ENCODE results near the gene USP11.

Gene USP11

DNA sequence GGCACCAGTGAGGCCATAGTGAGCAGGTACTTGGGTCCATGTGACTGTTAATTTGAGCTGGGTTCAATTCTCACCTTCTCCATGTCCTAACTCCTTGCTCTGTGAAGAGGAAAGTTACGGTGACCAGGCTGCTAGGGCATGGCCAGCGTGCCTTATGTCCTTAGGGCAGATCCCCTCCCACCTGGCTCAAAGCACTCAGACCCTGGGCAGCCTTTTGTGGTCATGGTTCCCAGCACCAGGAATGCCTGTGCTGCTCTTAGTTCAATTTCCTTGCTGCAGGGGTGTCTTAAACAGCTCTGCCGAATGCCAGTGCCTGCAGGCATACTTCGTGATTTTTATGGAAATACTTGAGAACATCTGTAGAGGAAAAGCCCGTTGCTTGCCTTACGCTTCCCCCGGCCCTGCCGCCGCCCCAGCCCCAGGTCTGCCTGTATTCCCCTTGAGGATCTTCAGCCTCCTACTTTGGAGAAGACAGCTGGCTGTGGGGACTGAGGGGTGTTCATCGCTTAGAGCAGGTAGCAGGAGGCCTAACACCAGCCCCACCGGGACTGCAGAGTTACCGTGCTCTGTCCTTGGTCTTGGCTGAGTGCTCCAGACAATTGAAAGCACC lies 17.4 kb upstream of the USP11 start:
- Histone ChIP-seq H3K27ac (ENCODE audit: extremely low read depth, low read depth, low read length) (no peak overlapping the region), H3K9me3 (ENCODE audit: control insufficient read depth, insufficient read depth, low read depth, low read length) (no peaks in the 10 kb centered on the region), H3K4me3 (ENCODE audit: low read depth, low read length) (no peak overlapping the region), H3K4me1 (ENCODE audit: control insufficient read depth, insufficient read depth, low read length) (peaks cover 8% of the 10 kb centered on the region; the same call in 1 of the 2 replicates), H3K36me3 (ENCODE audit: control insufficient read depth in 2 of 2, insufficient read depth in 1 of 2, low read length in 2 of 2) (peaks cover 56 to 75% of the 10 kb centered on the region in 2 experiments)
- no peak for TF ChIP-seq ZNF791 (tag by site-specific recombination; IDR thresholded peaks at IDR 0.05)
- TF ChIP-seq, protein P1, sequence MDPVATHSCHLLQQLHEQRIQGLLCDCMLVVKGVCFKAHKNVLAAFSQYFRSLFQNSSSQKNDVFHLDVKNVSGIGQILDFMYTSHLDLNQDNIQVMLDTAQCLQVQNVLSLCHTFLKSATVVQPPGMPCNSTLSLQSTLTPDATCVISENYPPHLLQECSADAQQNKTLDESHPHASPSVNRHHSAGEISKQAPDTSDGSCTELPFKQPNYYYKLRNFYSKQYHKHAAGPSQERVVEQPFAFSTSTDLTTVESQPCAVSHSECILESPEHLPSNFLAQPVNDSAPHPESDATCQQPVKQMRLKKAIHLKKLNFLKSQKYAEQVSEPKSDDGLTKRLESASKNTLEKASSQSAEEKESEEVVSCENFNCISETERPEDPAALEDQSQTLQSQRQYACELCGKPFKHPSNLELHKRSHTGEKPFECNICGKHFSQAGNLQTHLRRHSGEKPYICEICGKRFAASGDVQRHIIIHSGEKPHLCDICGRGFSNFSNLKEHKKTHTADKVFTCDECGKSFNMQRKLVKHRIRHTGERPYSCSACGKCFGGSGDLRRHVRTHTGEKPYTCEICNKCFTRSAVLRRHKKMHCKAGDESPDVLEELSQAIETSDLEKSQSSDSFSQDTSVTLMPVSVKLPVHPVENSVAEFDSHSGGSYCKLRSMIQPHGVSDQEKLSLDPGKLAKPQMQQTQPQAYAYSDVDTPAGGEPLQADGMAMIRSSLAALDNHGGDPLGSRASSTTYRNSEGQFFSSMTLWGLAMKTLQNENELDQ (tag by site-specific recombination; IDR thresholded peaks at IDR 0.05; ENCODE audit: low read depth), result no peak
- TF ChIP-seq KLF16 (tag by site-specific recombination; IDR thresholded peaks at IDR 0.05), result no peak
- POLR2A ChIA-PET, result interaction anchor here (2.3 kb wide), 1 partner anchor 18 kb away, joined by 6 read pairs; the partner anchor contains the start of gene USP11
- CTCF ChIA-PET, result interaction anchor here (0.7 kb wide), 1 partner anchor 97 kb away, joined by 4 read pairs; no protein-coding TSS in a partner anchor

DNA sequence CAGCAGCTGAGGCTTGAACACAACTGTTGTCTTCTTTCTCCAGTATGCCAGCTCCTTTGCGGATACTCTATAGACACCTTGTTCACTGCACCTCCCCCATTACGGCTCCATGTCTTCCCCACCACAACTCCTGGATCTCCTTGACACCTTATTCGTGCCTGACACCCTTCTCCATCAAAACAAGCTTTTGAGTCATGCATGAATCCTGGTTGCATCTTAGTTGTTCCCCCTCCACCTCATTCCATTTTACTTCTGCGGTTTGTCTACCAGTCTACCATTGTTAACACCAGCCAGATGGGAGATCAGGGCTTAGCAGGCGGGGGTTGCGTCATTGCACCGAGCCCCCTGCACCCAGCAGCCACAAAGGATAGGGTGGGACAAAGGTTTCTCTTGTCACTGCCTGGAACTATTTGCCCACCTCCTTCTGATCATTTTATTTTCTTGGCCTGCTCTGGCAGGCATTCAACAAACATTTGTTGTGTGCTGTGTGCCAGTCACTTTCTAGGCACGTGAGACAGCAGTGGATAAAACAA lies 16.4 kb upstream of the USP11 start:
- 0 out of 2 replicates have a peak overlapping the region, but pooled peaks have one; percentile 63 for H3K27ac ChIP-seq (ENCODE audit: extremely low read depth, low read depth, low read length)
- no peaks in the 10 kb centered on the region for H3K9me3 ChIP-seq (ENCODE audit: control insufficient read depth, insufficient read depth, low read depth, low read length)
- ChIA-PET CTCF (interaction anchor here (0.6 kb wide), 1 partner anchor 1323 kb away, joined by 4 read pairs; the partner anchor contains the start of gene TBC1D25), POLR2A (interaction anchor here (1.1 to 2.3 kb wide), 2 partner anchors 15 to 17 kb away, joined by 3 to 6 read pairs; partner anchors contain the start of gene USP11)
- no peak overlapping the region for H3K4me3 ChIP-seq (ENCODE audit: low read depth, low read length)
- peaks cover 11% of the 10 kb centered on the region; the same call in 1 of the 2 replicates for H3K4me1 ChIP-seq (ENCODE audit: control insufficient read depth, insufficient read depth, low read length)
- TF ChIP-seq ZNF214 (tag by site-specific recombination; IDR thresholded peaks at IDR 0.05; ENCODE audit: borderline replicate concordance) (no peak), ZNF624 (tag by site-specific recombination; IDR thresholded peaks at IDR 0.05) (no peak), ZNF423 (tag by site-specific recombination; IDR thresholded peaks at IDR 0.05) (no peak), ZNF561 (tag by site-specific recombination; IDR thresholded peaks at IDR 0.05; ENCODE audit: borderline replicate concordance) (no peak), ZNF169 (tag by site-specific recombination; IDR thresholded peaks at IDR 0.05) (no peak), ZNF837 (tag by site-specific recombination; IDR thresholded peaks at IDR 0.05) (no peak), ZFP41 (tag by site-specific recombination; IDR thresholded peaks at IDR 0.05; ENCODE audit: borderline replicate concordance) (no peak), ZNF664 (tag by site-specific recombination; IDR thresholded peaks at IDR 0.05) (no peak), ZBTB8A (tag by site-specific recombination; IDR thresholded peaks at IDR 0.05) (no peak), ZNF350 (tag by site-specific recombination; IDR thresholded peaks at IDR 0.05) (no peak), ZNF521 (tag by site-specific recombination; IDR thresholded peaks at IDR 0.05) (no peak)
- peaks cover 50 to 75% of the 10 kb centered on the region in 2 experiments for H3K36me3 ChIP-seq (ENCODE audit: control insufficient read depth in 2 of 2, insufficient read depth in 1 of 2, low read length in 2 of 2)

DNA sequence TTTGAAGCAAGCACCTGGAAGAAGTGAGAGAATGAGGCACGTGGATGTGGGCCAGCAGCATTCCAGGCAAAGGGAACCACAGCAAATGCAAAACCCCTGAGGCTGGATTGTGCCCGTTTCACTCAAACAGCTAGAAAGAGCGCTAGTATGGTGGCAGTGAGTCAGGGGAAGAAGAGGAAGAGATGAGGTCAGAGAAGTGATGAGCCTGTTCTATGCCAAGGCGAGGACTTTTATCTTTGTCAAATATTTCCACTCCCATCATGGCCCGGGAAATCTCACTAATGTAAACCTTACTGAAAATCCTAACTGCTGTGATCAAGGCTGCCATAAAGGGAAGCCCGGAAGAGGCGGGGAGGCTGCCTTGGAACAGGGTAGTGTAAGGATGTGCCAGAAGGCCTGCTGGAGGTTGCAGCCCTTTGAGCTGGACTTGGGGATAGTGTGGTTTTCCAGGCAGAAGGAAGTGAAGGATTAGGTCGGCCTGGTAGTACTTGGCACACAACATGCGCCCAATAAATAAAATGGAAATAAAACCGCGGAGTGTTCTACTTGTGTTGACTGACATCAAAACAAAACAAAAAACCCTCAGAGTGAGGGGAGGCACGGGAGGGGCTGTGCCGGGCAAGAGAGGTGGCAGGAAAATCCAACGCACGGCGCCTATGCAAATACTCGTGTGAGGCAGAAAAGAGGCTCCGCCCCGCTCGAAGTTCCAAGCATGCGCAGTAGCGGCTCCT lies 15.5 kb upstream of the USP11 start:
- peak overlapping the region; percentile 2 for H3K4me3 ChIP-seq (ENCODE audit: low read depth, low read length)
- peaks cover 11% of the 10 kb centered on the region; the same call in 1 of the 2 replicates for H3K4me1 ChIP-seq (ENCODE audit: control insufficient read depth, insufficient read depth, low read length)
- CTCF ChIA-PET, result interaction anchor here (0.6 to 1.0 kb wide), 2 partner anchors 167 to 1322 kb away, joined by 4 read pairs; partner anchors contain the start of gene TBC1D25
- POLR2A ChIA-PET, result interaction anchor here (0.7 to 4.6 kb wide), 20 partner anchors 9 to 433 kb away, joined by 3 to 124 read pairs (median 6); partner anchors contain the start of genes ELK1, NDUFB11, RBM10 and USP11
- H3K9me3 ChIP-seq (ENCODE audit: control insufficient read depth, insufficient read depth, low read depth, low read length), result no peaks in the 10 kb centered on the region
- peak overlapping the region; percentile 63 for H3K27ac ChIP-seq (ENCODE audit: extremely low read depth, low read depth, low read length)
- H3K36me3 ChIP-seq (ENCODE audit: control insufficient read depth in 2 of 2, insufficient read depth in 1 of 2, low read length in 2 of 2), result peaks cover 45 to 75% of the 10 kb centered on the region in 2 experiments
- TF ChIP-seq ZNF529 (tag by site-specific recombination; IDR thresholded peaks at IDR 0.05; ENCODE audit: insufficient replicate concordance), result no peak
- TF ChIP-seq ZNF292 (tag by site-specific recombination; IDR thresholded peaks at IDR 0.05; ENCODE audit: borderline replicate concordance, low read depth), result no peak
- TF ChIP-seq ZNF335 (tag by site-specific recombination; conservative IDR thresholded peaks at IDR 0.05), result peak; percentile 68
- TF ChIP-seq ZNF341 (tag by site-specific recombination; IDR thresholded peaks at IDR 0.05; ENCODE audit: low read depth), result peak; percentile 84
- TF ChIP-seq ZNF19 (tag by site-specific recombination; IDR thresholded peaks at IDR 0.05; ENCODE audit: low read depth), result no peak
- 0 out of 2 replicates have a peak, but pooled peaks have one; percentile 37 for TF ChIP-seq ZNF394 (tag by site-specific recombination; IDR thresholded peaks at IDR 0.05; ENCODE audit: borderline replicate concordance)
- TF ChIP-seq, protein P2, sequence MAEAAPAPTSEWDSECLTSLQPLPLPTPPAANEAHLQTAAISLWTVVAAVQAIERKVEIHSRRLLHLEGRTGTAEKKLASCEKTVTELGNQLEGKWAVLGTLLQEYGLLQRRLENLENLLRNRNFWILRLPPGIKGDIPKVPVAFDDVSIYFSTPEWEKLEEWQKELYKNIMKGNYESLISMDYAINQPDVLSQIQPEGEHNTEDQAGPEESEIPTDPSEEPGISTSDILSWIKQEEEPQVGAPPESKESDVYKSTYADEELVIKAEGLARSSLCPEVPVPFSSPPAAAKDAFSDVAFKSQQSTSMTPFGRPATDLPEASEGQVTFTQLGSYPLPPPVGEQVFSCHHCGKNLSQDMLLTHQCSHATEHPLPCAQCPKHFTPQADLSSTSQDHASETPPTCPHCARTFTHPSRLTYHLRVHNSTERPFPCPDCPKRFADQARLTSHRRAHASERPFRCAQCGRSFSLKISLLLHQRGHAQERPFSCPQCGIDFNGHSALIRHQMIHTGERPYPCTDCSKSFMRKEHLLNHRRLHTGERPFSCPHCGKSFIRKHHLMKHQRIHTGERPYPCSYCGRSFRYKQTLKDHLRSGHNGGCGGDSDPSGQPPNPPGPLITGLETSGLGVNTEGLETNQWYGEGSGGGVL (tag by site-specific recombination; IDR thresholded peaks at IDR 0.05), result 0 out of 2 replicates have a peak, but pooled peaks have one; percentile 8
- TF ChIP-seq ZBTB48 (tag by site-specific recombination; IDR thresholded peaks at IDR 0.05), result 0 out of 2 replicates have a peak, but pooled peaks have one; percentile 45
- TF ChIP-seq ZNF133 (tag by site-specific recombination; IDR thresholded peaks at IDR 0.05), result no peak
- TF ChIP-seq SP7 (tag by site-specific recombination; IDR thresholded peaks at IDR 0.05), result peak; percentile 47; the same call in 1 of the 2 replicates
